ENCODE data around the gene COG8.

DNA sequence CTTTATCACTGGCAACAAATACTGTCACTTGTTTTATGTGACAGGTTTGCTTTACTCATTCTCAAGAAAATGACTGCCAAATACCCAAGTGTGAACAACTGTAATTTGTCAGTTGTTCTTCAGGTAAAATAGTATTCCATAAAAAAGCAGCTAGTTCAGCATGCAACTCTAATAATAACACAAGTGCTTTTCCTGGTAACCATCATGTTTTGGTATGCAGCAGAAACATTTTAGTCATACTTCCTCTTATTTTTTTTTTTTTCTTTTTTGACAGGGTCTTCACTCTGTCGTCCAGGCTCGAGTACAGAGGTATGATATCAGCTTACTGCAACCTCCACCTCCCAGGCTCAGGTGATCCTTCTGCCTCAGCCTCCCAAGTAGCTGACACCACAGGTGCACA is 41.9 kb upstream of the COG8 start:
- TF ChIP-seq, protein P1, sequence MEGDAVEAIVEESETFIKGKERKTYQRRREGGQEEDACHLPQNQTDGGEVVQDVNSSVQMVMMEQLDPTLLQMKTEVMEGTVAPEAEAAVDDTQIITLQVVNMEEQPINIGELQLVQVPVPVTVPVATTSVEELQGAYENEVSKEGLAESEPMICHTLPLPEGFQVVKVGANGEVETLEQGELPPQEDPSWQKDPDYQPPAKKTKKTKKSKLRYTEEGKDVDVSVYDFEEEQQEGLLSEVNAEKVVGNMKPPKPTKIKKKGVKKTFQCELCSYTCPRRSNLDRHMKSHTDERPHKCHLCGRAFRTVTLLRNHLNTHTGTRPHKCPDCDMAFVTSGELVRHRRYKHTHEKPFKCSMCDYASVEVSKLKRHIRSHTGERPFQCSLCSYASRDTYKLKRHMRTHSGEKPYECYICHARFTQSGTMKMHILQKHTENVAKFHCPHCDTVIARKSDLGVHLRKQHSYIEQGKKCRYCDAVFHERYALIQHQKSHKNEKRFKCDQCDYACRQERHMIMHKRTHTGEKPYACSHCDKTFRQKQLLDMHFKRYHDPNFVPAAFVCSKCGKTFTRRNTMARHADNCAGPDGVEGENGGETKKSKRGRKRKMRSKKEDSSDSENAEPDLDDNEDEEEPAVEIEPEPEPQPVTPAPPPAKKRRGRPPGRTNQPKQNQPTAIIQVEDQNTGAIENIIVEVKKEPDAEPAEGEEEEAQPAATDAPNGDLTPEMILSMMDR (IDR thresholded peaks at IDR 0.05), result no peak
- TF ChIP-seq POLR2A (IDR thresholded peaks at IDR 0.05), result no peak
